ENCODE measurements around the gene COG5. TPM values are rescaled to one million over a fixed set of nuclear protein-coding genes. Genes with fewer than 3 reads are reported as not detected.
A peak's percentile ranks its signal among the peaks of the same experiment; 100 is the strongest.

Gene COG5
- total and polyA plus RNA-seq, 2 experiments from 2014 or later: 15.4 to 36.5 TPM

DNA sequence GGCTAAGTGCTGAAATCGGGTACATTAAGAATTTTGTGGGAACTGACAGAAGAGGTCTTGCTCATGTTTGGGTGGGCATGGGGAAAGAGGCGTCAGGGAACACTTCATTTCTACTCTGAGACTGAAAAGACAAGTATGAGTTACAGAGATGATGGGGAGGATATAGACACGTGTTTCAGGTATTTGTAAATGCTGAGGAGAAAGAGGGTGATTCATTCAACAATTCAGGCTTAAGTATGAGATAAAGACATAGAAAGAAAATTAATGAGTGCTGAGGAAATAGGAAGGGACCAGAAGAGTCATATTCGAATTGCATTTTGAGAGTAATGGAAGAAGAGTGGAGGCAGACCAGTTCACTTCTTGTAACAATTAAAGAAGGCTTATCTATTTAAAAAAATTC, 251.3 kb downstream of the COG5 start:
- Mint-ChIP-seq H3K9me3 (no peaks in the 10 kb centered on the region), H3K36me3 (ENCODE audit: low read depth) (no peaks in the 10 kb centered on the region), H3K27me3 (ENCODE audit: insufficient read depth, low read depth, poor library complexity) (no peaks in the 10 kb centered on the region), H3K27ac (no peak overlapping the region), H3K4me1 (peaks cover 9% of the 10 kb centered on the region), H3K4me3 (no peak overlapping the region)
- no peaks in the 10 kb centered on the region for H3K9me2 ChIP-seq (ENCODE audit: insufficient read depth)
- no peak for DNase-seq (ENCODE audit: low spot score)
- no peaks in the 10 kb centered on the region for H3F3A ChIP-seq (replicated peaks; ENCODE audit: low read depth)
- no peak overlapping the region for H2AFZ ChIP-seq
- no peaks in the 10 kb centered on the region for H3K79me2 ChIP-seq (replicated peaks; ENCODE audit: insufficient read depth)
- 0 out of 2 replicates have a peak, but pooled peaks cover 4% of the 10 kb centered on the region for H4K20me1 ChIP-seq (replicated peaks; ENCODE audit: insufficient read depth)
- H3K4me2 ChIP-seq: no peak overlapping the region
- TF ChIP-seq ZNF114 (CRISPR knock-in tag; IDR thresholded peaks at IDR 0.05): no peak
- no peak for ATAC-seq
- H3K36me3 ChIP-seq (ENCODE audit: insufficient read depth): no peaks in the 10 kb centered on the region
- H3K4me3 ChIP-seq: no peak overlapping the region
- H3K27ac ChIP-seq (ENCODE audit: low read depth): no peak overlapping the region
- H3K4me1 ChIP-seq (ENCODE audit: insufficient read depth): no peaks in the 10 kb centered on the region
- no peaks in the 10 kb centered on the region for H3K27me3 ChIP-seq (ENCODE audit: insufficient read depth)

DNA sequence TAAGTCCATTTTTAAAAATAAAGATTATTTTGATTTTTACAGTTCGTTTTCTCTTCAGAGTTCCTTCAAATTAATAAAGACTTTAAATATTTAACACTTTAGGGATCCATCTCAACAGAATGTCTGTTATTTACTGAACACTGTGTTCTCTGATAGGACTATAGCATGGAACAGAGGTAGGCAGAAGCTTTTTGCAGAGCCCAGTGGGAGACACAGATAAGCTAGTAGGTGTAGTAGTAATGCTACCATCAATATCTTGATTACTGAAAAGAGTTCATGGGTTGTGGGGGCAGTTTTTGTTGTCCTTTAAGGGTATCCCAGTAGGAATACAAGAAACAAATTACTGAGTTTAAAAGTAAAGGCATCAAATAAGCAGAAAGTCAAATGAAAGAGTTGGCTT, 254.4 kb downstream of the COG5 start:
- Mint-ChIP-seq H3K27me3 (ENCODE audit: insufficient read depth, low read depth, poor library complexity) (no peaks in the 10 kb centered on the region), H3K4me1 (peaks cover 4% of the 10 kb centered on the region; the same call in 2 of the 3 replicates), H3K9me3 (no peaks in the 10 kb centered on the region), H3K4me3 (no peak overlapping the region), H3K36me3 (ENCODE audit: low read depth) (no peaks in the 10 kb centered on the region; the same call in 2 of the 3 replicates), H3K27ac (no peak overlapping the region)
- Histone ChIP-seq H3K79me2 (replicated peaks; ENCODE audit: insufficient read depth) (no peaks in the 10 kb centered on the region), H3K4me2 (no peak overlapping the region), H3F3A (replicated peaks; ENCODE audit: low read depth) (no peaks in the 10 kb centered on the region), H2AFZ (no peak overlapping the region), H3K4me1 (ENCODE audit: insufficient read depth) (no peaks in the 10 kb centered on the region), H3K4me3 (no peak overlapping the region), H3K27ac (ENCODE audit: low read depth) (no peak overlapping the region), H3K9me2 (ENCODE audit: insufficient read depth) (no peaks in the 10 kb centered on the region), H3K36me3 (ENCODE audit: insufficient read depth) (no peaks in the 10 kb centered on the region), H3K27me3 (ENCODE audit: insufficient read depth) (no peaks in the 10 kb centered on the region), H4K20me1 (replicated peaks; ENCODE audit: insufficient read depth) (0 out of 2 replicates have a peak, but pooled peaks cover 4% of the 10 kb centered on the region)
- no peak for TF ChIP-seq ZNF331 (CRISPR knock-in tag; IDR thresholded peaks at IDR 0.05; ENCODE audit: low read depth)
- ATAC-seq (no peak), DNase-seq (ENCODE audit: low spot score) (no peak)

DNA sequence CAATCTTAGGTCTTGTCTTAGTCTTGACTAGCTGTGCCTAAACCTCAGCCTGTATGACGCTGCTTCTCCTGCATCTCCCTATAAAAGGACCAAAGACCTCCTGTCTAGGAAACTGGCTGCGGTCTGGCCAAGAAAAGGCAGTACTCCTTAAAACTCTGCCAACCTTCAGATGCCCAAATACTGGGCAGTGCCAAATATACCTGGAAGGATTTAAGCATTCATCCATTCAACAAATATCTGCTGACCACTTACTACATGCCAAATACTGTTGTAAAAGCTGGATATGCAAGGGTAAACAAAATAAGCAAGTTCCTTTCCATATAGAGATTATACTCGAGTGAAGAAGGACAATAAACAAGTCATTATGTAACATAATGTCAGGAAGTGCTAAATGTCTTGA, 259.1 kb downstream of the COG5 start:
- 0 out of 2 replicates have a peak overlapping the region, but pooled peaks have one; percentile 18 for H3K27ac ChIP-seq (ENCODE audit: low read depth)
- H3K4me2 ChIP-seq: no peak overlapping the region
- Mint-ChIP-seq H3K4me1 (no peaks in the 10 kb centered on the region), H3K9me3 (no peaks in the 10 kb centered on the region), H3K27ac (no peak overlapping the region), H3K36me3 (ENCODE audit: low read depth) (no peaks in the 10 kb centered on the region; the same call in 2 of the 3 replicates), H3K4me3 (no peak overlapping the region), H3K27me3 (ENCODE audit: insufficient read depth, low read depth, poor library complexity) (no peaks in the 10 kb centered on the region)
- no peaks in the 10 kb centered on the region for H3K79me2 ChIP-seq (replicated peaks; ENCODE audit: insufficient read depth)
- H3F3A ChIP-seq (replicated peaks; ENCODE audit: low read depth): no peaks in the 10 kb centered on the region
- H3K4me3 ChIP-seq: no peak overlapping the region
- ATAC-seq (no peak), DNase-seq (ENCODE audit: low spot score) (no peak)
- no peaks in the 10 kb centered on the region for H3K27me3 ChIP-seq (ENCODE audit: insufficient read depth)
- H3K36me3 ChIP-seq (ENCODE audit: insufficient read depth): no peaks in the 10 kb centered on the region
- no peaks in the 10 kb centered on the region for H3K4me1 ChIP-seq (ENCODE audit: insufficient read depth)
- no peaks in the 10 kb centered on the region for H3K9me2 ChIP-seq (ENCODE audit: insufficient read depth)
- 0 out of 2 replicates have a peak, but pooled peaks cover 4% of the 10 kb centered on the region for H4K20me1 ChIP-seq (replicated peaks; ENCODE audit: insufficient read depth)
- H2AFZ ChIP-seq: no peak overlapping the region
- TF ChIP-seq EZH2phosphoT487 (IDR thresholded peaks at IDR 0.05; ENCODE audit: unreplicated experiment) (no peak), STAT1 (IDR thresholded peaks at IDR 0.05; ENCODE audit: unreplicated experiment) (no peak), ZNF114 (CRISPR knock-in tag; IDR thresholded peaks at IDR 0.05) (no peak), NANOG (IDR thresholded peaks at IDR 0.05; ENCODE audit: borderline replicate concordance) (no peak), POLR2AphosphoS5 (IDR thresholded peaks at IDR 0.05; ENCODE audit: low read depth) (no peak), EZH2 (IDR thresholded peaks at IDR 0.05; ENCODE audit: low read depth, unreplicated experiment) (no peak), ZNF331 (CRISPR knock-in tag; IDR thresholded peaks at IDR 0.05; ENCODE audit: low read depth) (no peak), JUNB (IDR thresholded peaks at IDR 0.05; ENCODE audit: unreplicated experiment) (no peak)
- TF ChIP-seq, protein P1, sequence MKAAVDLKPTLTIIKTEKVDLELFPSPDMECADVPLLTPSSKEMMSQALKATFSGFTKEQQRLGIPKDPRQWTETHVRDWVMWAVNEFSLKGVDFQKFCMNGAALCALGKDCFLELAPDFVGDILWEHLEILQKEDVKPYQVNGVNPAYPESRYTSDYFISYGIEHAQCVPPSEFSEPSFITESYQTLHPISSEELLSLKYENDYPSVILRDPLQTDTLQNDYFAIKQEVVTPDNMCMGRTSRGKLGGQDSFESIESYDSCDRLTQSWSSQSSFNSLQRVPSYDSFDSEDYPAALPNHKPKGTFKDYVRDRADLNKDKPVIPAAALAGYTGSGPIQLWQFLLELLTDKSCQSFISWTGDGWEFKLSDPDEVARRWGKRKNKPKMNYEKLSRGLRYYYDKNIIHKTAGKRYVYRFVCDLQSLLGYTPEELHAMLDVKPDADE (IDR thresholded peaks at IDR 0.05): no peak
- TF ChIP-seq, protein P2, sequence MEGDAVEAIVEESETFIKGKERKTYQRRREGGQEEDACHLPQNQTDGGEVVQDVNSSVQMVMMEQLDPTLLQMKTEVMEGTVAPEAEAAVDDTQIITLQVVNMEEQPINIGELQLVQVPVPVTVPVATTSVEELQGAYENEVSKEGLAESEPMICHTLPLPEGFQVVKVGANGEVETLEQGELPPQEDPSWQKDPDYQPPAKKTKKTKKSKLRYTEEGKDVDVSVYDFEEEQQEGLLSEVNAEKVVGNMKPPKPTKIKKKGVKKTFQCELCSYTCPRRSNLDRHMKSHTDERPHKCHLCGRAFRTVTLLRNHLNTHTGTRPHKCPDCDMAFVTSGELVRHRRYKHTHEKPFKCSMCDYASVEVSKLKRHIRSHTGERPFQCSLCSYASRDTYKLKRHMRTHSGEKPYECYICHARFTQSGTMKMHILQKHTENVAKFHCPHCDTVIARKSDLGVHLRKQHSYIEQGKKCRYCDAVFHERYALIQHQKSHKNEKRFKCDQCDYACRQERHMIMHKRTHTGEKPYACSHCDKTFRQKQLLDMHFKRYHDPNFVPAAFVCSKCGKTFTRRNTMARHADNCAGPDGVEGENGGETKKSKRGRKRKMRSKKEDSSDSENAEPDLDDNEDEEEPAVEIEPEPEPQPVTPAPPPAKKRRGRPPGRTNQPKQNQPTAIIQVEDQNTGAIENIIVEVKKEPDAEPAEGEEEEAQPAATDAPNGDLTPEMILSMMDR (conservative IDR thresholded peaks at IDR 0.05; ENCODE audit: low read depth in 2 of 2): no peak
- TF ChIP-seq, protein P3, sequence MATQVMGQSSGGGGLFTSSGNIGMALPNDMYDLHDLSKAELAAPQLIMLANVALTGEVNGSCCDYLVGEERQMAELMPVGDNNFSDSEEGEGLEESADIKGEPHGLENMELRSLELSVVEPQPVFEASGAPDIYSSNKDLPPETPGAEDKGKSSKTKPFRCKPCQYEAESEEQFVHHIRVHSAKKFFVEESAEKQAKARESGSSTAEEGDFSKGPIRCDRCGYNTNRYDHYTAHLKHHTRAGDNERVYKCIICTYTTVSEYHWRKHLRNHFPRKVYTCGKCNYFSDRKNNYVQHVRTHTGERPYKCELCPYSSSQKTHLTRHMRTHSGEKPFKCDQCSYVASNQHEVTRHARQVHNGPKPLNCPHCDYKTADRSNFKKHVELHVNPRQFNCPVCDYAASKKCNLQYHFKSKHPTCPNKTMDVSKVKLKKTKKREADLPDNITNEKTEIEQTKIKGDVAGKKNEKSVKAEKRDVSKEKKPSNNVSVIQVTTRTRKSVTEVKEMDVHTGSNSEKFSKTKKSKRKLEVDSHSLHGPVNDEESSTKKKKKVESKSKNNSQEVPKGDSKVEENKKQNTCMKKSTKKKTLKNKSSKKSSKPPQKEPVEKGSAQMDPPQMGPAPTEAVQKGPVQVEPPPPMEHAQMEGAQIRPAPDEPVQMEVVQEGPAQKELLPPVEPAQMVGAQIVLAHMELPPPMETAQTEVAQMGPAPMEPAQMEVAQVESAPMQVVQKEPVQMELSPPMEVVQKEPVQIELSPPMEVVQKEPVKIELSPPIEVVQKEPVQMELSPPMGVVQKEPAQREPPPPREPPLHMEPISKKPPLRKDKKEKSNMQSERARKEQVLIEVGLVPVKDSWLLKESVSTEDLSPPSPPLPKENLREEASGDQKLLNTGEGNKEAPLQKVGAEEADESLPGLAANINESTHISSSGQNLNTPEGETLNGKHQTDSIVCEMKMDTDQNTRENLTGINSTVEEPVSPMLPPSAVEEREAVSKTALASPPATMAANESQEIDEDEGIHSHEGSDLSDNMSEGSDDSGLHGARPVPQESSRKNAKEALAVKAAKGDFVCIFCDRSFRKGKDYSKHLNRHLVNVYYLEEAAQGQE (IDR thresholded peaks at IDR 0.05; ENCODE audit: unreplicated experiment): no peak
